ENCODE data around the gene KRTAP5-8. TPM values are rescaled to one million over a fixed set of nuclear protein-coding genes. Genes with fewer than 3 reads are reported as not detected.
"Not testable (repeated sequence)": the region's sequence is repeated elsewhere in the genome, so short reads cannot be mapped to it uniquely, and the experiment has no call there.

The KRTAP5-8 gene
- total RNA-seq, 1 donor from 2014 or later = not detected

- no peak overlapping the region for H3K27ac Mint-ChIP-seq (ENCODE audit: unreplicated experiment)
- no peak overlapping the region for H3K4me3 Mint-ChIP-seq (ENCODE audit: unreplicated experiment)
- H3K4me1 Mint-ChIP-seq (ENCODE audit: unreplicated experiment) = peaks cover 11% of the 10 kb centered on the region
- no peaks in the 10 kb centered on the region for H3K27me3 Mint-ChIP-seq (ENCODE audit: unreplicated experiment)
- H3K9me3 Mint-ChIP-seq (ENCODE audit: unreplicated experiment) = peaks cover 4% of the 10 kb centered on the region
- peaks cover 8% of the 10 kb centered on the region for H3K36me3 Mint-ChIP-seq (ENCODE audit: low read depth, unreplicated experiment)
- TF ChIP-seq, protein P1, sequence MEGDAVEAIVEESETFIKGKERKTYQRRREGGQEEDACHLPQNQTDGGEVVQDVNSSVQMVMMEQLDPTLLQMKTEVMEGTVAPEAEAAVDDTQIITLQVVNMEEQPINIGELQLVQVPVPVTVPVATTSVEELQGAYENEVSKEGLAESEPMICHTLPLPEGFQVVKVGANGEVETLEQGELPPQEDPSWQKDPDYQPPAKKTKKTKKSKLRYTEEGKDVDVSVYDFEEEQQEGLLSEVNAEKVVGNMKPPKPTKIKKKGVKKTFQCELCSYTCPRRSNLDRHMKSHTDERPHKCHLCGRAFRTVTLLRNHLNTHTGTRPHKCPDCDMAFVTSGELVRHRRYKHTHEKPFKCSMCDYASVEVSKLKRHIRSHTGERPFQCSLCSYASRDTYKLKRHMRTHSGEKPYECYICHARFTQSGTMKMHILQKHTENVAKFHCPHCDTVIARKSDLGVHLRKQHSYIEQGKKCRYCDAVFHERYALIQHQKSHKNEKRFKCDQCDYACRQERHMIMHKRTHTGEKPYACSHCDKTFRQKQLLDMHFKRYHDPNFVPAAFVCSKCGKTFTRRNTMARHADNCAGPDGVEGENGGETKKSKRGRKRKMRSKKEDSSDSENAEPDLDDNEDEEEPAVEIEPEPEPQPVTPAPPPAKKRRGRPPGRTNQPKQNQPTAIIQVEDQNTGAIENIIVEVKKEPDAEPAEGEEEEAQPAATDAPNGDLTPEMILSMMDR (IDR thresholded peaks at IDR 0.05; ENCODE audit: unreplicated experiment) = no peak
- DNase-seq (ENCODE audit: low spot score) = no peak
Measured at GRCh38 chr11:71525188-71525937, 12.5 kb upstream of the KRTAP5-8 start.

DNA sequence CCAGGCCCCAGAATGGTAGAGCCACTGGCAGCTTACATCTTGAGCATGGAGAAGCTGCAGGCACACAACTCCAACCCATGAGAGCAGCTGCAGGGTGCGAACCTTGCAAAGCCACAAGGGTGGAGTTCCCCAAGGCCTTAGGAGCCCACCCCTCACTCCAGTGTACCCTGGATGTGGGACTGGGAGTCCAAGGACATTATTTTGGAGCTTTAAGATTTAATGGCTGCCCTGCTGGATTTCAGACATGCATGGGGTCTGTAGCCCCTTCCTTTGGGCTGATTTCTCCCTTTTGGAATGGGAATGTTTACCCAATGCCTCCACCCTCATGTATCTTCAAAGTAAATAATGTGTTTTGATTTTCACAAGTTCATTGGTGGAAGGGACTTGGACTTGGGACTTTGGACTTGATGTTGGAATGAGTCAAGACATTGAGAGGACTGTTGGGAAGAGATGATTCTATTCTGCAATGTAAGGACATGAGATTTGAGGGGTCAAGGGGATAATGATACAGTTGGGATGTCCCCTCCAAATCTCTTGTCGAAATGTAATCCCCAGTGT is 11.8 kb upstream of the KRTAP5-8 start:
- Mint-ChIP-seq H3K9me3 (ENCODE audit: unreplicated experiment) (peaks cover 4% of the 10 kb centered on the region), H3K4me3 (ENCODE audit: unreplicated experiment) (no peak overlapping the region), H3K27me3 (ENCODE audit: unreplicated experiment) (peaks cover 1% of the 10 kb centered on the region), H3K36me3 (ENCODE audit: low read depth, unreplicated experiment) (peaks cover 8% of the 10 kb centered on the region), H3K4me1 (ENCODE audit: unreplicated experiment) (peaks cover 11% of the 10 kb centered on the region), H3K27ac (ENCODE audit: unreplicated experiment) (no peak overlapping the region)
- no peak for DNase-seq (ENCODE audit: low spot score)
- TF ChIP-seq, protein P1 (IDR thresholded peaks at IDR 0.05; ENCODE audit: unreplicated experiment) = no peak

DNA sequence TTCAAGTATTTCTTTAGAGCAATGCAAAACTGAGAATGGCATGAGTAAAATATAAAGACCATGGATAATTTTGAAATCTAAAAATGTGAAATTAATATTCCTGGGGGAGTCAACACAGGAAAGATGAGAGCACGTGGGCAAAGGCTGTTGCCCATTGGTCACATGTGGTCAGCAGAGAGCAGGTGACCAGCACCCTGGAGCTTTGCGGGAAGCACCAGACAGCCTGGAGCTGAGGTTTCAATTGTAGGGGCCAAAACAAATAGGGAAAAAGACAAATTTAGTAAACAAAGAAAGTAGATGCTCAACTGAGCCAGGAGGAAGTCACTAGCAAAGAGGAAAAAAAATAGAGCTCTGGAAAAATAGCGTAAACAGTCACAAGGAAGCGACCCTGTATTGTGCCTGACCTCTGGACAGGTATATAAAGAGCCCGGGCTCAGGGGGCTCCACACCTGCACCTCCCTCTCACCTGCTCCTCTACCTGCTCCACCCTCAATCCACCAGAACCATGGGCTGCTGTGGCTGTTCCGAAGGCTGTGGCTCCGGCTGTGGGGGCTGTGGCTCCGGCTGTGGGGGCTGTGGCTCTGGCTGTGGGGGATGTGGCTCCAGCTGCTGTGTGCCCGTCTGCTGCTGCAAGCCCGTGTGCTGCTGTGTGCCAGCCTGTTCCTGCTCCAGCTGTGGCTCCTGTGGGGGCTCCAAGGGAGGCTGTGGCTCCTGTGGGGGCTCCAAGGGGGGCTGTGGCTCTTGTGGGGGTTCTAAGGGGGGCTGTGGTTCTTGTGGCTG is 10.8 kb upstream of the KRTAP5-8 start, which contains the start of gene KRTAP5-7:
Gene KRTAP5-7 (plus strand): TSS at position 472 of the 780 bp plus-strand sequence. CDS start 34 bp downstream, at position 506.
- not testable (repeated sequence) for DNase-seq (ENCODE audit: low spot score); H3K27me3 Mint-ChIP-seq (ENCODE audit: unreplicated experiment); H3K4me3 Mint-ChIP-seq (ENCODE audit: unreplicated experiment); H3K36me3 Mint-ChIP-seq (ENCODE audit: low read depth, unreplicated experiment); H3K9me3 Mint-ChIP-seq (ENCODE audit: unreplicated experiment); H3K27ac Mint-ChIP-seq (ENCODE audit: unreplicated experiment)
- peaks cover 11% of the 10 kb centered on the region for H3K4me1 Mint-ChIP-seq (ENCODE audit: unreplicated experiment)

DNA sequence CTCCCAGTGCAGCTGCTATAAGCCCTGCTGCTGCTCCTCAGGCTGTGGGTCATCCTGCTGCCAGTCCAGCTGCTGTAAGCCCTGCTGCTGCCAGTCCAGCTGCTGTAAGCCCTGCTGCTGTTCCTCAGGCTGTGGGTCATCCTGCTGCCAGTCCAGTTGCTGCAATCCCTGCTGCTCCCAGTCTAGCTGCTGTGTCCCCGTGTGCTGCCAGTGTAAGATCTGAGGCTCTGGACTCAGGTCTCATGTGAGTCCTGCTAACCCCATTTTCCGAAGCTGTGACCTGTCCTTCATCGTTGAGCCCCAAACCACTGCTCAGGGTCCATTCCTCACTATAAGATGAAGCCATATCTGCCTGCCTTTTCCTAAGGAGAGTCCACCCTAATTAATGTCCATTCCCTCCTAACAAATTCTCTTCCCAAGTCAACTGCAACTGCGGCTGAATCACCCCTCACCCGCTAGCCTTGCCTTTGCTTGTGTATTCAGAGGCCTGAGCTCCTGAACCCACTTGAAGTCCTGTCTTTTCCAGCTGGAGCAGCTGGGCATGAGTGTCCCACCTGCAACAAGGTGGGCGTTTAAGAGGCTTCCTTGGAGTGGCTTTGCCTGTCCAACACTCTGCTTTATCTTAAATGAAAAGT is 10.1 kb upstream of the KRTAP5-8 start:
- H3K27ac Mint-ChIP-seq (ENCODE audit: unreplicated experiment) = no peak overlapping the region
- DNase-seq (ENCODE audit: low spot score) = no peak
- peaks cover 11% of the 10 kb centered on the region for H3K4me1 Mint-ChIP-seq (ENCODE audit: unreplicated experiment)
- TF ChIP-seq, protein P1 (IDR thresholded peaks at IDR 0.05; ENCODE audit: unreplicated experiment) = no peak
- H3K9me3 Mint-ChIP-seq (ENCODE audit: unreplicated experiment) = no peaks in the 10 kb centered on the region
- H3K36me3 Mint-ChIP-seq (ENCODE audit: low read depth, unreplicated experiment) = no peaks in the 10 kb centered on the region
- no peak overlapping the region for H3K4me3 Mint-ChIP-seq (ENCODE audit: unreplicated experiment)
- peaks cover 1% of the 10 kb centered on the region for H3K27me3 Mint-ChIP-seq (ENCODE audit: unreplicated experiment)

- H3K27ac Mint-ChIP-seq (ENCODE audit: unreplicated experiment) = no peak overlapping the region
- no peaks in the 10 kb centered on the region for H3K9me3 Mint-ChIP-seq (ENCODE audit: unreplicated experiment)
- H3K4me1 Mint-ChIP-seq (ENCODE audit: unreplicated experiment) = peaks cover 17% of the 10 kb centered on the region
- DNase-seq (ENCODE audit: low spot score) = no peak
- TF ChIP-seq, protein P1 (IDR thresholded peaks at IDR 0.05; ENCODE audit: unreplicated experiment) = no peak
- no peak overlapping the region for H3K4me3 Mint-ChIP-seq (ENCODE audit: unreplicated experiment)
- H3K27me3 Mint-ChIP-seq (ENCODE audit: unreplicated experiment) = peaks cover 1% of the 10 kb centered on the region
- H3K36me3 Mint-ChIP-seq (ENCODE audit: low read depth, unreplicated experiment) = no peaks in the 10 kb centered on the region
Measured at GRCh38 chr11:71530602-71531001, 7.2 kb upstream of the KRTAP5-8 start.
